Karpas-422 (cell line): ENCODE measurements around the gene TOP3B. TPM values are rescaled to one million over a fixed set of nuclear protein-coding genes. Genes with fewer than 3 reads are reported as not detected.

Experiments used
- DNase-seq: peaks from one replicate; pipeline ENCODE4 v3.0.0-alpha.2; 2015
- H2AFZ ChIP-seq: fragments of 200-600 bp; sonication (generic); 2 replicates; pipeline ENCODE4 v1.6.1; 2014; ENCODE audit warnings: antibody characterized with exemption, low read length, mixed read lengths
- H3K27ac ChIP-seq: fragments of 200-600 bp; sonication (generic); 2 replicates; pipeline ENCODE4 v1.5.1; 2014; ENCODE audit warnings: mild to moderate bottlenecking, low read length, moderate library complexity
- H3K27me3 ChIP-seq: fragments of 200-600 bp; sonication (generic); 2 replicates; pipeline ENCODE4 v1.6.1; 2014; ENCODE audit warnings: low read length, mixed read lengths
- H3K36me3 ChIP-seq: fragments of 200-600 bp; sonication (generic); 2 replicates; pipeline ENCODE4 v1.6.1; 2014; ENCODE audit warnings: low read length, mixed read lengths; ENCODE audit not compliant: insufficient read depth
- H3K4me1 ChIP-seq: fragments of 200-600 bp; sonication (generic); 2 replicates; pipeline ENCODE4 v1.6.1; 2014; ENCODE audit warnings: mild to moderate bottlenecking, low read length, mixed read lengths
- H3K4me2 ChIP-seq: fragments of 200-600 bp; sonication (generic); 2 replicates; pipeline ENCODE4 v1.6.1; 2014; ENCODE audit warnings: low read length, low read depth, mild to moderate bottlenecking; ENCODE audit not compliant: poor library complexity, severe bottlenecking
- H3K4me3 ChIP-seq: fragments of 200-600 bp; sonication (generic); 2 replicates; pipeline ENCODE4 v1.5.1; 2014; ENCODE audit warnings: mild to moderate bottlenecking, antibody characterized with exemption, low read length, mixed read lengths
- H3K79me2 ChIP-seq: fragments of 200-600 bp; sonication (generic); 2 replicates; pipeline ENCODE4 v1.6.1; 2014; ENCODE audit warnings: mild to moderate bottlenecking, low read length, mixed read lengths
- H3K9ac ChIP-seq: fragments of 200-600 bp; sonication (generic); 2 replicates; pipeline ENCODE4 v1.6.0; 2014; ENCODE audit warnings: low read length
- H3K9me2 ChIP-seq: fragments of 200-600 bp; sonication (generic), shearing (Covaris generic); replicated peaks from 2 replicates; pipeline ENCODE4 v1.6.0; 2014; ENCODE audit warnings: mild to moderate bottlenecking, low read length, moderate library complexity; ENCODE audit not compliant: insufficient read depth
- H3K9me3 ChIP-seq: fragments of 300-700, 200-600 bp; sonication (generic); 2 replicates; pipeline ENCODE4 v1.6.1; 2014; ENCODE audit warnings: low read length, mixed read lengths
- H4K20me1 ChIP-seq: fragments of 200-600 bp; sonication (generic); 2 replicates; pipeline ENCODE4 v1.6.1; 2014; ENCODE audit warnings: mild to moderate bottlenecking, antibody characterized with exemption, low read length, low read depth; ENCODE audit not compliant: insufficient read depth
- total RNA-seq: library from RNA; depleted of rRNA; stranded (reverse); fragments of >200 nt; shearing (Covaris generic); gene quantifications from 2 replicates; pipeline ENCODE4 v1.2.3, GENCODE V29; 2014; ENCODE audit warnings: low replicate concordance

The TOP3B gene
- total RNA-seq, 1 experiment from 2014 or later = 38.1 TPM

GRCh38 chr22:21949569-21949918, 33.0 kb downstream of the TOP3B start:
- 0 out of 2 replicates have a peak overlapping the region, but pooled peaks have one; percentile 27 for H3K9ac ChIP-seq
- H3K4me2 ChIP-seq = no peak overlapping the region
- no peaks in the 10 kb centered on the region for H3K9me2 ChIP-seq
- H3K79me2 ChIP-seq = peaks cover 21% of the 10 kb centered on the region
- H3K27ac ChIP-seq = no peak overlapping the region
- H2AFZ ChIP-seq = no peak overlapping the region
- H3K27me3 ChIP-seq = no peaks in the 10 kb centered on the region
- H3K4me1 ChIP-seq = peaks cover 17% of the 10 kb centered on the region
- H3K4me3 ChIP-seq = no peak overlapping the region
- no peaks in the 10 kb centered on the region for H3K9me3 ChIP-seq
- no peak for DNase-seq
- no peaks in the 10 kb centered on the region for H4K20me1 ChIP-seq
- no peaks in the 10 kb centered on the region for H3K36me3 ChIP-seq

DNA sequence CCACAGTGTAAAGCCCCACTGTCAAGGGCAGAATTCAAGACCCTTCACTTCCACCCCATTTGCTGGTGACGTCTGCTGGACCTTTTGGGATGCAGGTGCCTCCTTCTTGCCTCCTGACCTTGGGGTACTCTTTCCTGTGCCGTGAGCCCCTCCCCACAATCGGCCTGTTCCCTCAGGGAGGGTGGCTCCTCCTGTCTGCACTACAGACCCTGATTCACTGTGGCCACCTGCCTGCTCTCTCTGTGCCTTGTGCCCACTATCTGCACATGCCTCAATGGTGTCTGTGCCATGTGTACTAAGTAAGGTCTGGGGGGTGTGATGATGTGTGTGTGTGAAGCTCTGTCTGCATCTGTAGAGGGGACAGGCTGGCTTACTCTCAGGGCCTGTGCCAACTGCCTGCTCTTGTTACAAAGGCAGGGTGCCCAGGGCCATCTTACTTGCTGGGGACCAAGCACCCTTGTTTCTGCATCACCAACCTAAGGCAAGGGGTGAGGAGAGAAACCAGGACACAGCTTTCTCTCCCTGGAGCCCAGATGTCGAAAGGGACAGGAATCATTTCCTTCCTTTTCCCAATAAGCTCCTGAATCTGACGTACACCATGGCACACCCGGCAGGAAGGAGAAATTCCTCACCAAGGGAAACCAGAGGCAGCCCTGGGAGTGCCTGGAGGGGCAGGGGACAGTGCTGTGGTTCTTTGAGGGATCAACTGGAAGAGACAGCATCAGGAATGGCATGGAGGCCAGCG, 33.6 kb downstream of the TOP3B start:
- no peak for DNase-seq
- no peak overlapping the region for H3K4me2 ChIP-seq
- H3K27me3 ChIP-seq = no peaks in the 10 kb centered on the region
- no peak overlapping the region for H2AFZ ChIP-seq
- H3K27ac ChIP-seq = no peak overlapping the region
- peaks cover 17% of the 10 kb centered on the region for H3K4me1 ChIP-seq
- H3K9me2 ChIP-seq = no peaks in the 10 kb centered on the region
- no peaks in the 10 kb centered on the region for H3K9me3 ChIP-seq
- peak overlapping the region; percentile 27; the same call in 1 of the 2 replicates for H3K9ac ChIP-seq
- H3K79me2 ChIP-seq = peaks cover 21% of the 10 kb centered on the region
- no peaks in the 10 kb centered on the region for H3K36me3 ChIP-seq
- H4K20me1 ChIP-seq = no peaks in the 10 kb centered on the region
- H3K4me3 ChIP-seq = no peak overlapping the region

DNA sequence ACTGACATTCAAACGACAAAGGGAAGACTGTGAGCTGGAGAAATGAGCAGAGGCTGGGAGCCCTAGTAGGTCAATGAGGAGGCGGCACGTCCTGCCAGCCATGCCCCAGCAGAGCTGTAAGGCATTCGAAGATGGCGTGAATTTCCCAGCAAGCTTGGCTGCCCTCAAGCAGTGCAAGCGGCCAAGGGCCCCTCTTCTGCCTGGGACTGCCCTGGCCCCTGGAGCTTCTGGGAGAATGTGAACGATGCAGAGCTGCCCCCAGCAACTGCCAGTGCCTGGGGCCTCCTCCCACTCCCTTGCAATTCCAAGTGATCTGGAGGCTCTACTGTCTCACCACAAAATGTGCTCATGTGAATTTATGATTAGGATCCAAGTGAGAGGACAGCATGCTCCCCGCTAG, 34.2 kb downstream of the TOP3B start:
- H3K4me2 ChIP-seq = no peak overlapping the region
- no peaks in the 10 kb centered on the region for H3K36me3 ChIP-seq
- no peaks in the 10 kb centered on the region for H3K27me3 ChIP-seq
- H3K9me3 ChIP-seq = no peaks in the 10 kb centered on the region
- no peaks in the 10 kb centered on the region for H3K9me2 ChIP-seq
- H3K79me2 ChIP-seq = peaks cover 21% of the 10 kb centered on the region
- peaks cover 17% of the 10 kb centered on the region for H3K4me1 ChIP-seq
- no peak overlapping the region for H3K27ac ChIP-seq
- no peak overlapping the region for H3K4me3 ChIP-seq
- H2AFZ ChIP-seq = no peak overlapping the region
- no peaks in the 10 kb centered on the region for H4K20me1 ChIP-seq
- no peak overlapping the region for H3K9ac ChIP-seq
- DNase-seq = no peak

DNA sequence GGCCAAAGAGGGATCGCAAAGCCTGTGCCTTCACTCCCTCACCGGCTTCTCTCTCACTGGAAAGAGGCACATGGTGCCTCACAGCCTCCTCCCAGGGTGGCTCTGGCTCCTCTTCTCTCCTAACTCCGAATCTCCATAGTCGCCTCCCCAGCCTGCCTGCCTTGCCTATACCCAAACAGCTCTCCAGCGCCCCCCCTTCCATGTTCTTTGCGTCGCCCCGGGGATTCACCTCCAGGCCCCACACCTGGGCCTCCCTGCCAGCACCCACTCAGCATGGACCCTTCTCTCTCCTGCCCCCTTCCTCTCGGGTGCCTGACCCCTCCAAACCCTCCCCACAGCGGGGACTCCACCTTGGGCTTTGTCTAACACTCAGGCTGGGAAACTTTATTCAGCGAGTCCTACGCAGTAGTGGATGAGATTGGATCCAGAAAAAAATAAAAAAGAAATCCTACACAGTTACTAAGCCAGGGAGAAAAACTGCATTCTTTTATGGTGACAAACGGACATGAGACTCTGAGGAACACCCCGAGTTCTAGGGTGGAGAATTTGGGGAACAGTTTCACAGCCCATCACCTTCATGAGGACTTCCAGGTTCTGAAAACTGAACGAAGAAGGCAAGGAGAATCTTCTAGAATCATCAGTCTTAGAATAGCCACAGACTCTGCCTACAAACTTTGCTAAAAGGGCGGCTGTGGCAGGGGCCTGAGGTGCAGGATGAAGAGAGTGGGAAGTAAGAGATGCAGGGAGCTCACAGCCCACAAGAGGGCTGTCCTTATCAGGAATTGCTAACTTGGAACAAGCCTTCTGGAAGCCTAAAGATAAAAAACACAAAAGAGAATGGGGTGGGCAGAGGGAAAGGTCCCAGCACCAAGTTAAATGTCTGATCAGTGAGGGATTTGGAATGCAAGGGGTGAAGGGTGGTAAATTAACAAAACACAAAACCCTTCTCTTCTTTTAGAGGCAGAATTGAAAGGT, 35.3 kb downstream of the TOP3B start:
- no peaks in the 10 kb centered on the region for H3K36me3 ChIP-seq
- H3K4me3 ChIP-seq = no peak overlapping the region
- DNase-seq = no peak
- no peak overlapping the region for H3K27ac ChIP-seq
- peaks cover 17% of the 10 kb centered on the region for H3K4me1 ChIP-seq
- peaks cover 21% of the 10 kb centered on the region for H3K79me2 ChIP-seq
- H3K4me2 ChIP-seq = no peak overlapping the region
- no peaks in the 10 kb centered on the region for H3K27me3 ChIP-seq
- H3K9ac ChIP-seq = no peak overlapping the region
- H2AFZ ChIP-seq = no peak overlapping the region
- no peaks in the 10 kb centered on the region for H3K9me3 ChIP-seq
- no peaks in the 10 kb centered on the region for H4K20me1 ChIP-seq
- no peaks in the 10 kb centered on the region for H3K9me2 ChIP-seq

DNA sequence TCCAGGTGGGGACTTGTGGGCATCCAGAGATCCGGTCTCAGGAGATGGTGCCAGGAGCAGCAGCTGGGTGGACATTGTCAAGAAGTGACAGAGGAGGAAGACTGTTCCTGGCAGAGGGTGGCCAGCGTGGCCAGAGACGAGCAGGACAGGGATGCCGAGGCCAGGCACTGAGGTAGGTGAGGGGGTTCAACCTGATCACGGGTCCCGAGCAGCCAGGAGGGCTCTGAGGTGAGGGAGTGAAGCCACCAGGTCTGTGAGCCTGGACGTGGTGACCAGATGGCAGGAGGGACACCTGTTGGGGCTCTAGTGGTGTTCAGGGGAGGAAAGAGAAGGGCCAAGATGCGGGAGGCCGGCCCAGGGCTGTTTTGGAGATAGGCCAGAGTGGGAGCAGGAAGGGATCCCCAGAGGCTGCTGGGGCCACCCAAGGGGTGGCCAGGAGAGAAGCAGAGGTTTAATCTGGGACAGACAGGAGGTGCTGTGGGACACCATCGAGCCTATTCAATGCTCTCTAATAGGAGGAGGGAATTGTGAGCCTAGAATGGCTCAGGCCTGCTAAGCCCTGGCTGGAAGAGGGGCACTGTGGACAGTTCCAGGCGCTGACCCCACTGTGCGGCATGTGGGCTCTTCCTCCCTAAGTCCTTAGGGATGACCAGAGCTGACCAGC, 36.2 kb downstream of the TOP3B start:
- Histone ChIP-seq H2AFZ (no peak overlapping the region), H3K27me3 (no peaks in the 10 kb centered on the region), H3K9me3 (no peaks in the 10 kb centered on the region), H3K4me1 (peaks cover 11% of the 10 kb centered on the region), H3K4me3 (no peak overlapping the region), H3K79me2 (peaks cover 12% of the 10 kb centered on the region), H3K9ac (no peak overlapping the region), H3K27ac (no peak overlapping the region), H3K9me2 (no peaks in the 10 kb centered on the region), H4K20me1 (no peaks in the 10 kb centered on the region), H3K4me2 (no peak overlapping the region), H3K36me3 (no peaks in the 10 kb centered on the region)
- no peak for DNase-seq

GRCh38 chr22:21945453-21946261, 36.9 kb downstream of the TOP3B start:
- no peak overlapping the region for H3K27ac ChIP-seq
- no peaks in the 10 kb centered on the region for H3K36me3 ChIP-seq
- no peaks in the 10 kb centered on the region for H3K9me3 ChIP-seq
- peaks cover 9% of the 10 kb centered on the region; the same call in 1 of the 2 replicates for H3K79me2 ChIP-seq
- H3K9me2 ChIP-seq = no peaks in the 10 kb centered on the region
- H4K20me1 ChIP-seq = no peaks in the 10 kb centered on the region
- no peak overlapping the region for H3K4me2 ChIP-seq
- H3K4me3 ChIP-seq = no peak overlapping the region
- no peaks in the 10 kb centered on the region for H3K27me3 ChIP-seq
- peaks cover 11% of the 10 kb centered on the region for H3K4me1 ChIP-seq
- H2AFZ ChIP-seq = no peak overlapping the region
- no peak for DNase-seq
- H3K9ac ChIP-seq = no peak overlapping the region

- H3K27ac ChIP-seq = no peak overlapping the region
- no peaks in the 10 kb centered on the region for H3K36me3 ChIP-seq
- no peak overlapping the region for H3K9ac ChIP-seq
- H3K4me2 ChIP-seq = no peak overlapping the region
- H3K9me2 ChIP-seq = no peaks in the 10 kb centered on the region
- H2AFZ ChIP-seq = no peak overlapping the region
- H3K4me1 ChIP-seq = peaks cover 11% of the 10 kb centered on the region
- no peaks in the 10 kb centered on the region for H3K27me3 ChIP-seq
- no peaks in the 10 kb centered on the region for H4K20me1 ChIP-seq
- no peak overlapping the region for H3K4me3 ChIP-seq
- DNase-seq = no peak
- peaks cover 9% of the 10 kb centered on the region; the same call in 1 of the 2 replicates for H3K79me2 ChIP-seq
- no peaks in the 10 kb centered on the region for H3K9me3 ChIP-seq
These were observed 37.7 kb downstream of the TOP3B start for GRCh38 chr22:21944871-21945270.
